ENCODE data around the gene TBC1D21.
"Not testable (repeated sequence)": the region's sequence is repeated elsewhere in the genome, so short reads cannot be mapped to it uniquely, and the experiment has no call there.

Gene TBC1D21

DNA sequence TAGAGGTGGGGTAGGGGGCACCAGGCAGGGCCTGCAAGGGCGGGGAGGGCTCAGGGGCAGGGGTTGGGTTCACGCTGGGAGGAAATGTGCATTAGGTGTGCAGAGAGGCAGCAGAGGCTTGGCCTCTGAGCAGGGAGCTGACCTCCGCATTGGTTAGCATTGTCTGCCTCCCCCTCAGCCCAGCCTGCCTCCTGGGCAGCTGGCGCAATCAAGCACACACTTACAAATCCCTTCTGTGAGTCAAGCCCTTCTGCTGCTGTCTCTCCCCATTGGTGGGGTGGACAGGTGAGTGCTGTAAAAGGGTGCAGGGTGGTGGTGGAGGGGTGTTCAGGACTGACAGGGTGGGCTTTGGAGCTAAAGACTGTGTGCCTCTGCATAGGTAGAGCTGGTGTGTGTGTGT is 62.2 kb downstream of the TBC1D21 start:
- H3K27ac ChIP-seq: peak overlapping the region; percentile 66
- TF ChIP-seq ZFX (IDR thresholded peaks at IDR 0.05): no peak
- TF ChIP-seq, protein P1, sequence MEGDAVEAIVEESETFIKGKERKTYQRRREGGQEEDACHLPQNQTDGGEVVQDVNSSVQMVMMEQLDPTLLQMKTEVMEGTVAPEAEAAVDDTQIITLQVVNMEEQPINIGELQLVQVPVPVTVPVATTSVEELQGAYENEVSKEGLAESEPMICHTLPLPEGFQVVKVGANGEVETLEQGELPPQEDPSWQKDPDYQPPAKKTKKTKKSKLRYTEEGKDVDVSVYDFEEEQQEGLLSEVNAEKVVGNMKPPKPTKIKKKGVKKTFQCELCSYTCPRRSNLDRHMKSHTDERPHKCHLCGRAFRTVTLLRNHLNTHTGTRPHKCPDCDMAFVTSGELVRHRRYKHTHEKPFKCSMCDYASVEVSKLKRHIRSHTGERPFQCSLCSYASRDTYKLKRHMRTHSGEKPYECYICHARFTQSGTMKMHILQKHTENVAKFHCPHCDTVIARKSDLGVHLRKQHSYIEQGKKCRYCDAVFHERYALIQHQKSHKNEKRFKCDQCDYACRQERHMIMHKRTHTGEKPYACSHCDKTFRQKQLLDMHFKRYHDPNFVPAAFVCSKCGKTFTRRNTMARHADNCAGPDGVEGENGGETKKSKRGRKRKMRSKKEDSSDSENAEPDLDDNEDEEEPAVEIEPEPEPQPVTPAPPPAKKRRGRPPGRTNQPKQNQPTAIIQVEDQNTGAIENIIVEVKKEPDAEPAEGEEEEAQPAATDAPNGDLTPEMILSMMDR (conservative IDR thresholded peaks at IDR 0.05): no peak

DNA sequence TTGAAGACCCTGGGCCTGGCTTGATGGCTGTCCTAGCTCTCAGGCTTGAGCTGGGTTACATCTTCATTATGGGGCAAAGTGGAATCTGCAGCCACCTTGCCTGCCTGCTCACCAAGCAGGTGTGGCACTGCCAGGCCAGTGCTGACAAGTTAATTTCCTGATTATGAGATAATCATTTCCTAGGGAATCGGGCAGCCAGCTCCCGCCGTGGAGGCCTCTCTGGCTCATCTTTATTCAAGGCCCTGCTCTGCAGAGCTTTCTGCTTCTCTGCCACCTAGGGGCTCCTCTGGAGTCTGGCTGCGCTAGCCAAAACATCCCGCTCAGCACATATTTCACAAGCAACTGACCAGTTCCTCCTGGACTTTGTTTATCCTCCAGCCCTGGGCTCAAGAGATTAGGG is 62.8 kb downstream of the TBC1D21 start:
- TF ChIP-seq ZFX (IDR thresholded peaks at IDR 0.05): no peak
- H3K27ac ChIP-seq: peak overlapping the region; percentile 66

DNA sequence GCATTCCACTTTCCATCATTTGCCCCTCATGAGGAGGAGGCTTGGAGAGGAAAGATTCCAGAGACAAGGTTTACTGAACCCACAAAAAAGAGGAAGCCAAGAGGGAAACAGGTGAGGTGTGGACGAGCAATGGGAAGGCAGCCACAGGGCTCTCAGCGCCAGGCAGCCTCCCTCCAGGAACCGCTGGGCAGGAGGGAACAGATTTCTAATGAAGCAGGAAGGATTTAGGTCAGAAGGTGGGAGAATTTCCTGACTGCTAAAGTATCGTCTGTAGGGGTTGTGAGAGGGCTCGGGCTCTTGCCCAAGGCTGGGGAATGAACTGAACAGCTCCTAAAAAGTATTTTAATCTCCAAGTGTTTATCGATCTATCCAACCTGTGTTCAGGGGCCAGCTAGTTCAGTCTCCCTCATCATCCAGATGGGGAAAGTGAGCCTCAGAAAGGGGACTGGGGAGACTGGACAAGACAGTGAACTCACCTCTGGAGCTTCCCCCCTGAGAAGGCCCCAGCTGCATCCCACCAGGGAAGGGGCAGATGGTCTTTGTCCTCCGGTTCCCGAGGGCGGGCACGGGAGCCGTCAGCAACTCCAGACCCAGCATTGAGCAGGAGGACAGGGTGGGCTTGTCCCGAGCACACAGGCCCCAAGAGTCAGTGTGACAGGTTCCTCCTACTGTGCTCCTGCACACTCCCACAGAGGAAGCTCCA is 63.4 kb downstream of the TBC1D21 start:
- TF ChIP-seq, protein P1 (conservative IDR thresholded peaks at IDR 0.05): no peak
- no peak for TF ChIP-seq ZFX (IDR thresholded peaks at IDR 0.05)
- H3K27ac ChIP-seq: peak overlapping the region; percentile 66

DNA sequence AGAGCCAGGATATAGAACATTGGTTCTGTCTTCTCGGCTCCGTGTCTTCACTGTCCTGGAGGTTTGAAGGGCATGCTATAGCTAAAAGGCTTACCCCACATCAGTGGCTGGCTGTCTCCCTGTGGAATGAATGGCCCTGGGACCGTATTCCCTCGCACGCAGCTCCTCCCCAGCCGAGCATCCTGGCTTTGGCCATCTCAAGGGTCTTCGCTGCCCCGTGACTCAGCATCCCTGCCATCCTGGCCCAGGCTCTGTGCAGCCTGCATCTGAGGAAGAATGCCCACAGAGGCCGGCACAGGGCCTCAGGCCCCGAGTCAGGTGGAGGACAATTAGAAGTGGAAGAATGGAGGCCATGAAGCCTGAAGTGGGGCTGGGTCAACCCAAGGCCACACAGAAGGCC is 63.9 kb downstream of the TBC1D21 start:
- H3K27ac ChIP-seq: no peak overlapping the region; the same call in 1 of the 2 replicates
- TF ChIP-seq, protein P1 (conservative IDR thresholded peaks at IDR 0.05): no peak
- TF ChIP-seq ZFX (IDR thresholded peaks at IDR 0.05): no peak

DNA sequence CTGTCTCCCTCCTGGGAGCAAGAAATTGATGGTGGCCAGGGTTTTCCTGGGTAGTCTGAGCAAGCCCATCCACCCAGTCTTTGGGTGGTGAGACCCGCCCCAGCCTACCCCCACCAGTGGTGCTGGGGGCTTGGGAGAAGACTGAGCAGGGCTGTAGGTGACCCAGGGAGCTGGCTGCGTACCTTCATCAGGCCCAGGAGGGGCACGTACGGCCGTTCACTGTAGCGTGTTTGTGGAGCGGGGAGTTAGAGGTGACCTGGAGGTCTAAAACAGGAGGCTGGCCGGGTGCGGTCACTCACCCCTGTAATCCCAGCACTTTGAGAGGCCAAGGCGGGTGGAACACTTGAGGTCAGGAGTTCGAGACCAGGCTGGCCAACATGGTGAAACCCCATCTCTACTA is 64.4 kb downstream of the TBC1D21 start:
- no peak overlapping the region for H3K27ac ChIP-seq
- TF ChIP-seq, protein P1 (conservative IDR thresholded peaks at IDR 0.05): no peak
- no peak for TF ChIP-seq ZFX (IDR thresholded peaks at IDR 0.05)

DNA sequence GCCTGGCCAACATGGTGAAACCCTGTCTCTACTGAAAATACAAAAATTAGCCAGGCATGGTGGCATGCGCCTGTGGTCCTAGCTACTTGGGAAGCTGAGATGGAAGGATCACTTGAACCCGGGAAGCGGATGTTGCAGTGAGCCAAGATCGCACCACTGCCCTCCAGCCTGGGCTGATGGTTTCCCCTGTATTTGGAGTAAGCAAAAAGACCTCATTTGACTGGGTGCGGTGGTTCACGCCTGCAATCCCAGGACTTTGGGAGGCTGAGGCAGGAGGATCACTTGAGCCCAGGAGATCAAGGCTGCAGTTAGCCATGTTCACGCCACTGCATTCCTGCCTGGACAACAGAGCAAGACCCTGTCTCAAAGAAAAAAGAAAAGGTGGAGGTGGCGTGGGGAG is 65.2 kb downstream of the TBC1D21 start:
- H3K27ac ChIP-seq: not testable (repeated sequence)

Data from C4-2B (cell line).